Fibroblast of lung (primary cell): ENCODE results near the gene ITPKB. TPM values are rescaled to one million over a fixed set of nuclear protein-coding genes. Genes with fewer than 3 reads are reported as not detected.
"Not testable (repeated sequence)": the region's sequence is repeated elsewhere in the genome, so short reads cannot be mapped to it uniquely, and the experiment has no call there.

Experiments
- DNase-seq, 2 donors: peaks; one replicate each; pipeline versions ENCODE4 v3.0.0 to v3.0.0-alpha.2; 2010; ENCODE audit warnings: low read depth in 2 of 2
- H2AFZ ChIP-seq: 2 replicates; pipeline ENCODE4 v1.5.1; 2012; ENCODE audit warnings: low read length, control low read depth, inconsistent platforms
- H3K27ac ChIP-seq: 2 replicates; pipeline ENCODE4 v1.5.1; 2011; ENCODE audit warnings: low read length, control low read depth; ENCODE audit not compliant: insufficient read depth
- H3K27me3 ChIP-seq: 2 replicates; pipeline ENCODE4 v1.5.1; 2011; ENCODE audit warnings: mild to moderate bottlenecking, low read length; ENCODE audit not compliant: control insufficient read depth, insufficient read depth
- H3K36me3 ChIP-seq: 2 replicates; pipeline ENCODE4 v1.5.1; 2011; ENCODE audit warnings: low read length; ENCODE audit not compliant: control insufficient read depth, insufficient read depth
- H3K4me1 ChIP-seq: 2 replicates; pipeline ENCODE4 v1.5.1; 2011; ENCODE audit warnings: low read length; ENCODE audit not compliant: control insufficient read depth, insufficient read depth; ENCODE audit errors: extremely low read depth
- H3K4me2 ChIP-seq: 2 replicates; pipeline ENCODE4 v1.5.1; 2011; ENCODE audit warnings: low read length, control low read depth; ENCODE audit not compliant: insufficient read depth; ENCODE audit errors: extremely low read depth
- H3K4me3 ChIP-seq, 4 experiments: fragments of 200-600 bp in 1 of 4; sonication (generic) in 1 of 4; replicated peaks in 1 of 4; 2 replicates each; pipeline ENCODE4 v1.5.1; 2011 to 2016; ENCODE audit warnings: low read length in 4 of 4, low read depth in 3 of 4, mild to moderate bottlenecking in 3 of 4, control low read depth in 2 of 4, inconsistent platforms in 1 of 4, mixed read lengths in 1 of 4; ENCODE audit not compliant: insufficient read depth in 1 of 4; ENCODE audit errors: control extremely low read depth in 1 of 4
- H3K79me2 ChIP-seq: 2 replicates; pipeline ENCODE4 v1.5.1; 2012; ENCODE audit warnings: mild to moderate bottlenecking, low read length, inconsistent platforms; ENCODE audit not compliant: control insufficient read depth, insufficient read depth
- H3K9ac ChIP-seq: 2 replicates; pipeline ENCODE4 v1.5.1; 2011; ENCODE audit warnings: mild to moderate bottlenecking, low read length, control low read depth; ENCODE audit not compliant: insufficient read depth
- H3K9me3 ChIP-seq: 2 replicates; pipeline ENCODE4 v1.5.1; 2012; ENCODE audit warnings: low read depth, low read length; ENCODE audit not compliant: control insufficient read depth, insufficient read depth
- H4K20me1 ChIP-seq: 2 replicates; pipeline ENCODE4 v1.5.1; 2011; ENCODE audit warnings: low read length; ENCODE audit not compliant: control insufficient read depth, insufficient read depth; ENCODE audit errors: extremely low read depth
- EZH2 ChIP-seq: IDR thresholded peaks from 2 replicates; pipeline ENCODE4 v1.5.1; 2012; ENCODE audit warnings: low read length, control low read depth, mild to moderate bottlenecking; ENCODE audit errors: missing control alignments
- polyA plus RNA-seq, 2 donors: library from polyadenylated mRNA; depleted of rRNA in 1 of 2; stranded (reverse) in 1 of 2; unstranded in 1 of 2; fragments of >200 nt; gene quantifications; 2 replicates each; pipeline ENCODE4 v1.2.1, GENCODE V29; 2011 to 2012; ENCODE audit warnings: missing spikeins in 1 of 2
- total RNA-seq: library from RNA; depleted of rRNA; stranded (reverse); fragments of >200 nt; gene quantifications from 2 replicates; pipeline ENCODE4 v1.2.1, GENCODE V29; 2014
- TF ChIP-seq, protein P1 (sequence below), 2 donors: IDR thresholded peaks in 1 of 2; conservative IDR thresholded peaks in 1 of 2; 1 replicate in 1 of 2; 2 replicates in 1 of 2; pipeline ENCODE4 v1.5.1; 2011 to 2012; ENCODE audit warnings: low read length in 2 of 2, control low read depth in 1 of 2, inconsistent platforms in 1 of 2, low read depth in 1 of 2, mild to moderate bottlenecking in 1 of 2

Gene ITPKB
- total and polyA plus RNA-seq, 2 donors (not counting 1 experiment from before 2014, with no cell fraction given): 10.2 to 32.4 TPM

DNA sequence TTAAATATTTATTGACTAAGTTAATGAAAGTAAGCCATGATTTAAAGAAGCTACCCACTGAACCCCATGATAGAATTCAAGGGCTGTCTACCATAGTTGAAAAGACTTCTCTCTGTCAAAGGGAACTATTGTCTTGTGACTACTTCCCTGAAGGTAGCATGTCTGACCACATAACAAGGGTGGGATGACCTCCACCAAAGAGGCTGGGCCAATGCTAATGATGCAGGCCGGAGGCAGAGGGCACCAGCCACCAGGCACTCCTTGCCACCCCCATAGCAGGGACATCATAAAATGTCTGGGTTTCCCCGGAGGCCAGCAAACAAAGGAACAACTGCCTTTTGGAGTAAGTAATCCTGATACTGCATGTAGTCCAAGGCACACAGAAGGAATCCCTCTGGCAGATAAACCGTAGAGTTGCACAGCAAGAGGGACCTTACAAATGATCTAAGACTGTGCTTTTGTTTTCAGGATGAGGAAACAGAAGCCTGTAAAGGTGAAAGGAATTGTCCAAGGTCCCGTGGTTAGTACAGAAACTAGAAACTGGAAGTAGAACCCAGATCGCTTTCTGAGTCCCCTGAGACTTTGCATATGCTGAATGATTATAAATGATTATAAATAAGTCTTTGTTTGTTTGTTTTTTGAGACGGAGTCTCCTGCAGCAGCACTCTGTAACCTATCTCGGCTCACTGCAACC, 33.5 kb upstream of the ITPKB start:
- H3K27me3 ChIP-seq: peaks cover 2% of the 10 kb centered on the region
- TF ChIP-seq, protein P1, sequence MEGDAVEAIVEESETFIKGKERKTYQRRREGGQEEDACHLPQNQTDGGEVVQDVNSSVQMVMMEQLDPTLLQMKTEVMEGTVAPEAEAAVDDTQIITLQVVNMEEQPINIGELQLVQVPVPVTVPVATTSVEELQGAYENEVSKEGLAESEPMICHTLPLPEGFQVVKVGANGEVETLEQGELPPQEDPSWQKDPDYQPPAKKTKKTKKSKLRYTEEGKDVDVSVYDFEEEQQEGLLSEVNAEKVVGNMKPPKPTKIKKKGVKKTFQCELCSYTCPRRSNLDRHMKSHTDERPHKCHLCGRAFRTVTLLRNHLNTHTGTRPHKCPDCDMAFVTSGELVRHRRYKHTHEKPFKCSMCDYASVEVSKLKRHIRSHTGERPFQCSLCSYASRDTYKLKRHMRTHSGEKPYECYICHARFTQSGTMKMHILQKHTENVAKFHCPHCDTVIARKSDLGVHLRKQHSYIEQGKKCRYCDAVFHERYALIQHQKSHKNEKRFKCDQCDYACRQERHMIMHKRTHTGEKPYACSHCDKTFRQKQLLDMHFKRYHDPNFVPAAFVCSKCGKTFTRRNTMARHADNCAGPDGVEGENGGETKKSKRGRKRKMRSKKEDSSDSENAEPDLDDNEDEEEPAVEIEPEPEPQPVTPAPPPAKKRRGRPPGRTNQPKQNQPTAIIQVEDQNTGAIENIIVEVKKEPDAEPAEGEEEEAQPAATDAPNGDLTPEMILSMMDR (conservative IDR thresholded peaks at IDR 0.05 in 1 of 2, IDR thresholded peaks at IDR 0.05 in 1 of 2; ENCODE audit: low read depth in 1 of 2, low read length in 2 of 2): no peak
- TF ChIP-seq EZH2: no peak
- no peak for DNase-seq
- H3K4me2 ChIP-seq: no peak overlapping the region
- H3K4me1 ChIP-seq: no peaks in the 10 kb centered on the region
- H3K79me2 ChIP-seq: no peaks in the 10 kb centered on the region
- no peaks in the 10 kb centered on the region for H3K36me3 ChIP-seq
- no peak overlapping the region for H3K9ac ChIP-seq
- H2AFZ ChIP-seq: no peak overlapping the region
- H4K20me1 ChIP-seq: no peaks in the 10 kb centered on the region
- H3K9me3 ChIP-seq: no peaks in the 10 kb centered on the region
- H3K4me3 ChIP-seq: no peak overlapping the region
- H3K27ac ChIP-seq: no peak overlapping the region

DNA sequence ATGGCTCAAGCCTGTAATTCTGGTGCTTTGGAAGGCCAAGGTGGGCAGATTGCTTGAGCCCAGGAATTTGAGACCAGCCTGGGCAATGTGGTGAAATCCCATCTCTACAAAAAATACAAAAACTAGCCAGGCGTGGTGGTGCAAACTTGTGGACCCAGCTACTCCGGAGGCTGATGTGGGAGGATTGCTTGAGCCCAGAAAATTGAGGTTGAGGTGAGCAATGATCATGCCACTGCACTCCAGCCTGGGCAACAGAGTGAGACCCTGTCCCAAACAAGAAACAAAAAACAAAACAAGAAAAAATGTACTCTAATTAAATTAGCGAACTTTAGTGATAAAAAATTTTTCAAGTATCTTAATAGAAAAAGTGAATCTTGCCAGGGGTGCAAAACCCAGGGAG, 28.1 kb upstream of the ITPKB start:
- H3K79me2 ChIP-seq, H3K9me3 ChIP-seq, H3K4me1 ChIP-seq, H3K9ac ChIP-seq, H2AFZ ChIP-seq, H3K4me2 ChIP-seq, DNase-seq, H3K27me3 ChIP-seq, H3K27ac ChIP-seq, H3K36me3 ChIP-seq, H4K20me1 ChIP-seq, H3K4me3 ChIP-seq: not testable (repeated sequence)

DNA sequence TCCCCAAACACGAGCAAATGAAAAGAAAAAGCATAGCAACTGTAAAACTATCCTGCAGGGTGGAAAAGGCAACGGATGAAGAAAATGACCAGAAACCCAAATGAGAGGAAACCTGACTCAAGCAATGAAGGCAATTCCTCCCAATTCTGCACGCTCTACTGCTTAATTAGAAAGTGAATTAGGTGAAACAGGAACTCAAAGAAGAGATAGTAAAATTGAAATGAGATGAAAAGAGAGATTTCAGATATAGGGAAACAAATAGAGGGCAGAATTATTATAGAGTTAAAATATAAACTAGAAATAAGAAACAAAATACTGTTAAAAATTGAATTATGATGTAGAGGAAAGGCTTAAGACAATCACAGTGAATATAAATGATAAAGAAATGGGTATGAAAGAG, 27.5 kb upstream of the ITPKB start:
- no peak for TF ChIP-seq EZH2
- TF ChIP-seq, protein P1 (conservative IDR thresholded peaks at IDR 0.05 in 1 of 2, IDR thresholded peaks at IDR 0.05 in 1 of 2; ENCODE audit: low read depth in 1 of 2, low read length in 2 of 2): no peak
- Histone ChIP-seq H3K27me3 (no peaks in the 10 kb centered on the region), H3K9me3 (no peaks in the 10 kb centered on the region)

More for the DNA sequence above, 27.5 kb upstream of the ITPKB start:
- Histone ChIP-seq H2AFZ (no peak overlapping the region), H3K4me1 (peaks cover 8% of the 10 kb centered on the region), H3K4me3 (no peak overlapping the region), H3K9ac (no peak overlapping the region), H3K27ac (no peak overlapping the region), H3K4me2 (no peak overlapping the region), H4K20me1 (no peaks in the 10 kb centered on the region), H3K79me2 (no peaks in the 10 kb centered on the region), H3K36me3 (no peaks in the 10 kb centered on the region)
- no peak for DNase-seq
